Right atrium auricular region (tissue), 2 donors: ENCODE data around the gene ZDHHC21. TPM values are rescaled to one million over a fixed set of nuclear protein-coding genes. Genes with fewer than 3 reads are reported as not detected.

ENCODE experiments used
- DNase-seq: peaks from one replicate; pipeline ENCODE4 v3.0.0-alpha.2; 2019; ENCODE audit warnings: low spot score
- H3K27ac ChIP-seq, 2 donors: fragments of 200-600 bp; sonication (generic); 1 replicate in 1 of 2; 2 replicates in 1 of 2; pipeline ENCODE4 v1.5.1; 2016 to 2019
- H3K27me3 ChIP-seq, 2 donors: fragments of 200-600 bp; sonication (generic); one replicate each; pipeline versions ENCODE4 v1.5.1 to v1.6.0; 2017 to 2019
- H3K36me3 ChIP-seq: fragments of 200-600 bp; sonication (generic); one replicate; pipeline ENCODE4 v1.5.1; 2016
- H3K4me1 ChIP-seq, 2 donors: fragments of 200-600 bp; sonication (generic); one replicate each; pipeline versions ENCODE4 v1.5.1 to v1.6.0; 2017 to 2019
- H3K4me3 ChIP-seq, 2 donors: fragments of 200-600 bp; sonication (generic); 1 replicate in 1 of 2; 2 replicates in 1 of 2; pipeline ENCODE4 v1.5.1; 2017 to 2019; ENCODE audit warnings: mild to moderate bottlenecking in 1 of 2, moderate library complexity in 1 of 2
- H3K9me3 ChIP-seq, 2 donors: fragments of 200-600 bp; sonication (generic); one replicate each; pipeline ENCODE4 v1.5.1; 2019
- CTCF ChIP-seq, 2 donors: fragments of 200-600 bp; sonication (generic); IDR thresholded peaks; one replicate each; pipeline ENCODE4 v1.5.1; 2019; ENCODE audit warnings: antibody characterized with exemption in 2 of 2
- total RNA-seq, 2 donors: library from RNA; depleted of rRNA; stranded (reverse); fragments of >200 nt; gene quantifications; one replicate each; pipeline ENCODE4 v1.1.0, GENCODE V29; 2016

ZDHHC21 gene
- total RNA-seq, 2 donors from 2014 or later = 8.0 to 12.1 TPM

DNA sequence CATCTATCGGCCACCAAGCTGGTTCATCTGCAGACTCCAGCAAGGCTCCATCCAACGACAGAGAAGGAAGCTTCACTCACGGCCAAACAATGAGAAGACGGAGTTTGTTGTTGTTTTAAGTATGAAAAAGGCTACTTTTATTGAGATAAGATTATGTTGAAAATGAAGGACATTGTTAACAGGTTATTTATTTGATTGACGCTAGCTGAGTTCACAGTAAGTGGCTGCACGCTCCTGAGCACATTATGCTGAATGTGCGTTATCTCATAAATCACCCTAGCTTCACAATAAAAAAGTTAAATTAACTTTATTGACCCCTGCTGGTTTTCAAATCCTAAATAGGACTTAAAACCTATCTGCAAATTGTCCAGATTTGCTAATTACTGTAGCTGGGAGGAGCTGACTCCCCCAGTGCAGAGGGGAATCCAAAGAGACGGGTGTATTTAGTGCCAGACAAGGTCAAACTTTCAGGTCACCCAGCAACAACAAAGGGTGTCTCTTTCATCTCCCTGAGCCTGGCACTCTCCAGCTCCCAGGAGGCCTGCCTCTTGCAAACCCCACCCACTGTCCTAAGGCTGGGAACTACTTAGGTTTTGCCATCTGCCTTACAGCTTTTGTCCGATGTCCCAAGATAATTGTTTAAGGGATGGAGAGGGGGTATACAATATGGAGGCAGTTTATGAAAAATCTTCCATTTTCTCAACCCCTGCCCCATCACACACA, 129.2 kb downstream of the ZDHHC21 start:
- H3K9me3 ChIP-seq = no peaks in the 10 kb centered on the region
- H3K4me3 ChIP-seq = no peak overlapping the region
- H3K27me3 ChIP-seq = no peaks in the 10 kb centered on the region
- H3K27ac ChIP-seq = no peak overlapping the region
- TF ChIP-seq CTCF (IDR thresholded peaks at IDR 0.05) = no peak
- no peaks in the 10 kb centered on the region for H3K4me1 ChIP-seq
- no peaks in the 10 kb centered on the region for H3K36me3 ChIP-seq
- DNase-seq = no peak

DNA sequence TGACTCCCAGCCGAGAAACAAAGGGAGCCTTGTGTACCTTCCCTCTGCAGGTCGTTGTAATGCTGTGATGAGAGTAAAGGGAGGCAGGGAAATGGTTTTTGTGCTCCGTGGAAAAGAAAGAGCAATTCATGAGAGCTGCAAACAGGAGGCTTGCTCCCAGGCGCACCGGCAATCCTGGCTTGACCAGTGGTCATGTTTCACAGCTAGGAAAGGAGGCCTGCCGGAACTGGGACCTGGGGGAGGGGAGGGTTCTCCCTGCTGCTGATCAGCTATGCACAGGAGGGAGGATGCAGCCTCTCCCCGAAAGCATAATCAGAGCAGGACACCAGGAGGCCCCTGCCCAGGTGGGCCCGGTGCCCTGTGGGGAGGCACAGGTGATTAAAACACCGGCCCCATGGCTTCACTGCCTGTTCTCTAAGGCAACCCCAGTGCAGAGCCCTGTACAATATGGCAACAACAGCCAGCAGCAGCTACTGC, 131.3 kb downstream of the ZDHHC21 start:
- no peaks in the 10 kb centered on the region for H3K4me1 ChIP-seq
- no peak for TF ChIP-seq CTCF (IDR thresholded peaks at IDR 0.05)
- no peaks in the 10 kb centered on the region for H3K36me3 ChIP-seq
- no peak for DNase-seq
- no peak overlapping the region for H3K4me3 ChIP-seq
- no peaks in the 10 kb centered on the region for H3K9me3 ChIP-seq
- no peak overlapping the region for H3K27ac ChIP-seq
- H3K27me3 ChIP-seq = no peaks in the 10 kb centered on the region

Other genes with a start within 250 kb of the ZDHHC21 start
- gene CER1, start 29.3 kb upstream of the ZDHHC21 start, total RNA-seq = not detected
- gene FREM1, start 217.0 kb upstream of the ZDHHC21 start, total RNA-seq = 1 to 10 TPM; 2.2 to 2.4 TPM